HG02678 (cell line): ENCODE results near the gene CD163L1.
"Not testable (repeated sequence)": the region's sequence is repeated elsewhere in the genome, so short reads cannot be mapped to it uniquely, and the experiment has no call there.

Source experiments
- ATAC-seq: cut with Tn5 transposase; IDR thresholded peaks from one replicate; pipeline ENCODE4 v1.9.1; 2021; ENCODE audit warnings: mild to moderate bottlenecking, moderate library complexity; ENCODE audit not compliant: unreplicated experiment

Gene CD163L1

DNA sequence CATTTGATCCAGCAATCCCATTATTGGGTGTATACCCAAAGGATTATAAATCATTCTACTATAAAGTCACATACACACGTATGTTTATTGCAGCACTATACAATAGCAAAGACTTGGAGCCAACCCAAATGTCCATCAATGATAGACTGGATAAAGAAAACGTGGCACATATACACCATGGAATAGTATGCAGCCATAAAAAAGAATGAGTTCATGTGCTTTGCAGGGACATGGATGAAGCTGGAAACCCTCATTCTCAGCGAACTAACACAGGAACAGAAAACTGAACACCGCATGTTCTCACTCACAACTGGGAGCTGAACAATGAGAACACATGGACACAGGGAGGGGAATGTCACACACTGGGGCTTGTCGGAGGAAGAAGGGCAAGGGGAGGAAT lies 106.2 kb downstream of the CD163L1 start:
- ATAC-seq, result not testable (repeated sequence)

DNA sequence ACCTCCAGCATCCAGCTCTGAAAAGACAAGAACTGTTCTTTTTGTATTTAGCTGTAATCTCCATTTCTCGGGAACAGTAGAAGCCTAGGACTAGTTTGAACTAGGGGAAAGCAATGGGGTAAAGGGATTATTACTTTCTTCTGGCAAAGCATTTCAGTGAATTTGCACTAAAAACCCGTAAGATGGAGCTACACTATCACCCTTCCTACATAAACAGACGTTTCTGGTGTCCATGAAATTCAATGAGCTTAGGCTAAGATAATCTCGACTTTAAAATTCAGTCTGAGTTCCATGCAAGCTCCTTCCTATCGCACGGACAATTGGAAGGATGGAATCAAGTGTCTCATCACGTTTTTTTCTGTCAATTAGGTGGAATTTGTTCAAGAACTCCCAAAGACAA lies 116.0 kb downstream of the CD163L1 start:
- ATAC-seq, result no peak

DNA sequence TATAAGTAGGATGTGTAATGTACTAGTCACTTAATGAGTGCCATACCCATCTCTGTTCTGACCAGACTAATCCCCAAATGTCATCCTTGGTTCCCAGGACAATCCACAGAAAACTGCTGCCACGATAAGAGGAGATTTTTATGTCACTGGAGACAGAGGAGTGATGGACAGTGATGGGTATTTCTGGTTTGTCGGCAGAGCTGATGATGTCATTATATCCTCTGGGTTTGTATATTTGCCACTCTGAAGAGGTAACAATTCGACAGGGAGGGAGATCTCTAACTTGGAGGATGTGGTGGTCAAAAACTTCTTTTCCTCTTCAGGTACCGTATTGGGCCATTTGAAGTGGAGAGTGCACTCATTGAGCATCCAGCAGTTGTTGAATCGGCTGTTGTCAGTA lies 119.8 kb downstream of the CD163L1 start:
- no peak for ATAC-seq

DNA sequence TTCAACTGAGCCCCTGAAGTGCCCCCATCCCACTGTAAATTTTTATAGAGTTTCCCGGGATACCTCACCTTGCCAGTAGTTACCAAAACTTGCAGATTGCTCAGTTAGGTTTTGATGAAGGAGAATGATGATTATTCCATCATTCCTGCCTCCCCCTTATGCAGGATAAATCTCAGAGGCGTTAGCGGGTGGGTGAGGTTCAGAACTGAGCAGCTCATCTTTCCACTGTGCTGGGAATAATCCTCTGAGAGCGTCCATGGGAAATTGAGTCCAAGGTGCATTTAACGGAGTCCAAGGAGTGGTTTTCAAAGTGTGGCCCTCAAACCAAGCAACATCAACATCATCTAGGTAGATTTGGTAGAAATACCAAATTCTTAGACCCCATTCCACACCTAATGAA lies 121.4 kb downstream of the CD163L1 start:
- no peak for ATAC-seq

DNA sequence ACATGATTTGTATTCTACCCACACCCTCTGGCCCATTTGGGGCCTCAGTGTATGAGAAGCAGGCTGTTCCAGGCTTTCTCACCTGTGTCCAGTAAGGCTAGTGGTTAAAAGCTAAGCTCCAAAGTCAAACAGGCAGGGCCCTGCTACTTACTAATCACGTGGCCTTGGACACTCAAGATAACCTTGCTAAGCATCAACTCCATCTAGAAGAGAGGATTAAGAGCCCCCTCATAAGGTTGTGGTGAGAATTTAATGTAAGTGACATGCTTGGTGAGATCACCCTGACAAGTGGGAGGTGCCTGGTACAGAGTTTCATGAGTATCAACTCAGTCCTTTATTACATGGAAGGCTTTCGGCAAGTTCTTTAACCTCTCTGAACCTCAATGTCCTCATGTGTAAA lies 122.3 kb downstream of the CD163L1 start:
- no peak for ATAC-seq

DNA sequence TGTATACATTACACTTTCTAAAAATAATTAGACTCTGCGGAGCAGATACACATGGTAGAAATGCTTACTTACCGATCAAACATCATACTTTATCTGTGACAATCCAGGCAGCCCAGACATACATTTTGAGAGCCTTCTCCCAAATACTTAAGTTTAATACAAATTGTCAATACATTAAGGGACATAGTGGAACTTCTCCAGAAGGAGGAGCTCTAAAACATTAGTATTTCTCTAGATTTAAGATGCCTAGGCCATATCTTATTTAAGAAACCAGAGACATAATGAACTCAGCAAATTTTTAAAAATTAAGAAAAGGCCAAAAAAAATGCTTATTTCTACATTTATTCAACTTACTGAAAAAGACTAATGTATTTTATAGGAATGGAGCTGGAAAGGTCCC lies 124.0 kb downstream of the CD163L1 start:
- no peak for ATAC-seq

DNA sequence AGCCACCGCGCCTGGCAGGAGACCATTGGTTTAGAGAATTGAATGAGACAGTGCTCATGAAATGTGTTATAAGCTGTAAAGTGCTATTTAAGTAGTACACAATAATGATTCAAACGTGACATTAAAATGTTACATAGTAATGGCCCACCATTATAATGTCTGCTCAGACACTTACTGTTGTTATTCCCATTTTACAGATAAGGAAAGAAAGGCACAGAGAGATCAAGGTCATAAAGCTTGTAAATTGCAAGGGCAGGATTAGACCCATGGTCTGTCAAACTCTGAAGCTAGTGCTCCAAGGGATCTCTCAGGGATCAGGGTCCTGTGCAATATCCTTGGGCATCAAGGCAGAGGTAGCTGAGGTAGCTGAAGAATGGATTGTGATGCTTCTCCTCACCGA lies 133.9 kb downstream of the CD163L1 start:
- ATAC-seq, result no peak
